ENCODE measurements around the gene CENPP. TPM values are rescaled to one million over a fixed set of nuclear protein-coding genes. Genes with fewer than 3 reads are reported as not detected.
"Not testable (repeated sequence)": the region's sequence is repeated elsewhere in the genome, so short reads cannot be mapped to it uniquely, and the experiment has no call there.

The CENPP gene
- total RNA-seq, 1 experiment from 2014 or later, result 6.3 TPM

DNA sequence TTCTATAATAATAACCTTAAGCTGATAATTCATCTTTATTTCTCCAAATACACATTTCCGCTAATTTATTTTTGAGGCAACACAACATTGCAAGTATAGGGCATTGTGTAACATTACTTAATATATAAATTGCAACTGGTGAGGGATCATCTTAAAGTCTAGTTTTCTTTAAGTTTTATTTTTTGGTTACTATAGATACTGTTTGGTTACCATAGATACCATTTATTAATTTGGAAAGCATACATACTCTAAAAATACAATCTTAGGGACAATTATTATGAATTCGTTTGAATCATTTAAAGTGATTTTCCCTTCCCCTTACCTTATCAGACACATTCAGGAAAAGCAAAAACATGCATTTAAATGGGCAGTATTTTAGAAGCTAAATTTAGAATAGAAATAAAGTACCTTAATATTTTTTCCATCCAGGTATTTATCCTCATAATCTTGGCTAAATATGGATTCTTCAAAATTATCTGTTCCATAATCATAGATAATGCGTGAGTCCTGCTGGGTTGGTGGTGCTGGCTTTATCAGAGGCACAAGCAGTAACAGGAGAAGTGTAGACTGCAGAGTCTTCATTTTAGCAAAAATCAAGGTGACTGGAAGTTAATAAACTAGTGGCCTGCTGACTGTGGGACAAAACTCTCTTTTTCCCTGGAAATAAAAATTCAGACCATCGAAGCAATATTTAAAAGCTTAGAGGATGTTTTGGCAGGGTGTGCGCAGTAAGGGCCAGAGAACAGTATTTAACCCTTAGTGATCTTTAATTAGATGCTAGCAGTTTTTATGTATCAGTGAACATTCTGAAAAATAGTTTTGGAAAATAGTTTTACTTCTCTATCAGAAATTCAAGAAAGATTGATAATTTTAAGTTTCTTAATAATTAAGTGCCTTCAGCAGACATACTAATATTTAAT lies 77.3 kb downstream of the CENPP start:
- DNase-seq (ENCODE audit: low read depth, low spot score), result no peak

DNA sequence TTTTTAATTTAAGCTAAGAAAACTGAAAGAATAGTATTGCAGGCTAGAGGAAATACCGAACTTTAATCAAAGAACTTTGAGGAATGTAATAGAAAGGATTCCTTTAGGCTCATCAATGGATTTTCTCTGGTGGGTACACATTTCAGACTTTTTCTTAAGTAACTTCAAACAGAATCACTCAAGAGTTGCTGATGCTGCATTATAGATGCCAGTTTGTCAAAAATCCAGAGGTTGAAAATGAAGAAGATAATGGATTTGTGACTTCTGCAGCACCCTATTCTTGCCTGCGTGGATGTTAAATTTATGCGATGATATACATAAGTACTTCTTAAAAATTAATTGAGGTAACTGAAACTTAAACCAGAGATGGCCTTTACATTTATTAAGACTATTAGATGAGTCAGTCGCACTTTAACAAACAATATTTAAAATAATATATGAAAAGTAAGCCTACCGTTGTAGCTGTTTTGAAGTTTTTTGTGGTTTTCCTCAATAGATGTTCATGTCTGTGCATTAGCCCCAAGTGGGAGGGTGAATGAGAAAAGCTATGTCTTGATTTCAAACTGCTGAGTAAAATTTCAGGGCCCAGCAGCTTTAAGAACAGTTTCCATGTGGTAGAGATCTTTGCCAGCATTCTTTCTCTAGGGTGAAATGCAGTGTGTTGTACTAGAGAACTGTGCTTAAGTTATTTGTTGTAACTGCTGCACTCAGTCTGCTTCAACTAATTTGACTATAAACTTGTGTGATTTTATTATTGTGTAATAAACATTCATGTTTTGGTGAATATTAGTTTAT lies 78.5 kb downstream of the CENPP start, which contains the start of gene OGN:
OGN (minus strand) TSS at position 537 of the 795 bp plus-strand sequence. CDS start 1,171 bp downstream, outside the sequence.
- in situ Hi-C loops (cut with HindIII; ENCODE audit: low pct_unique_long_range_greater_than_20kb, low sequenced_read_pairs), result no loop called here
- DNase-seq (ENCODE audit: low read depth, low spot score), result no peak

More for the DNA sequence above, 77.3 kb downstream of the CENPP start:
- in situ Hi-C loops (cut with HindIII; ENCODE audit: low pct_unique_long_range_greater_than_20kb, low sequenced_read_pairs), result no loop called here

DNA sequence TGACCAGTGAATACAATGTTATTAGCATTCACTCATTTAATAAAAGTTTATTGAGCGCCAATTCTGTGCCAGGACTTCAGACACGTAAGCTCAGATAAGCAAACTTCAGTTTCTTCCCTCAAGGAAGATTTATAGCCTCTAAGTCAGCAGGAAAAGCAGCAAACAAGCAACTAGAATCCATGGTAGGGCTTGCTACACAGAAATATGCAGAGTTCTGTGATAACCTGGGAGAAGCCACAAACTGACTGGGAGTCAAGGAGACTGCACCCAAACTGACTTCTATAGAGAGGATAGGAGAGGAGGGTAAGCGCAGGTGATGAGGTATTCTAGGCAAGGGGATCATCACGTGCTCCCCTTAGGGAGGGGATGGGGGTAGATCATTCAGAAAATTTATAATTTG lies 80.1 kb downstream of the CENPP start:
- in situ Hi-C loops (cut with HindIII; ENCODE audit: low pct_unique_long_range_greater_than_20kb, low sequenced_read_pairs), result no loop called here
- no peak for DNase-seq (ENCODE audit: low read depth, low spot score)

DNA sequence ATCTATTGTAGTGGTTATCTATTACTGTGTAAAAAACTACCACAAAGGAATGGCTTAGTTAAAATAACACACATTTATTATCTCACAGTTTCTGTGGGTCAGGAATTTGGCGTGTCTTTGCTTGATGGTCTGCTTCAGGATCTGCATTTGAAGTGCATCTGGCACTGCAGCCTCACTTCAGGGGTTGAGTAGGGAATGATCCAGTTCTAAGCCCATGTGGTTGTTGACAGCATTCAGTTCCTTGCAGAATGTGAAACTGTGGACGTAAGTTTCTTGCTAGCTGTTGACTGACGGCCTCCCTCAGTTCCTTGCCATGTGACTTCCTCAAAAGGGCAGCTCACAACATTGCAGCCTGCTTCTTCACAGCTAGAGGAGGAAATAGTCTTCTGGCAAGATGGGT lies 80.7 kb downstream of the CENPP start:
- peak; percentile 57 for DNase-seq (ENCODE audit: low read depth, low spot score)
- in situ Hi-C loops (cut with HindIII; ENCODE audit: low pct_unique_long_range_greater_than_20kb, low sequenced_read_pairs), result no loop called here

DNA sequence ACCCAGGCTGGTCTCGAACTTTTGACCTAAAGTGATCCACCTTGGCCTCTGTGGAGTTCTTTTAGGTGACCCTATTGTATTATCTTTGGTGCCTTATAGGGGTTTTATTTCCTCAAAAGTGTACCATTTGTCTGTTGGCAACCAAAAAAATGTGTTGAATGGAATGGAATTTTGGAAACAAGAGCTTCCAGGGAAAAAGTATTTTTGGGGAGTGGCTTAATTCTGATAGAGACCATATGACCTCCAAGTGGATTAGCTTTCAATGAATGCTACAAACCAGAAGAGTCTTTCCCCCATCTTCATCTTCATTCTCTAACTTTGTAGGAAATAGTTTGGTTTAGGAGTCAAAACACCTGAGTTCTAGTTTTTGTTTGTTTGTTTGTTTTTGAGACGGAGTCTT lies 82.1 kb downstream of the CENPP start:
- in situ Hi-C loops (cut with HindIII; ENCODE audit: low pct_unique_long_range_greater_than_20kb, low sequenced_read_pairs), result no loop called here
- no peak for DNase-seq (ENCODE audit: low read depth, low spot score)

DNA sequence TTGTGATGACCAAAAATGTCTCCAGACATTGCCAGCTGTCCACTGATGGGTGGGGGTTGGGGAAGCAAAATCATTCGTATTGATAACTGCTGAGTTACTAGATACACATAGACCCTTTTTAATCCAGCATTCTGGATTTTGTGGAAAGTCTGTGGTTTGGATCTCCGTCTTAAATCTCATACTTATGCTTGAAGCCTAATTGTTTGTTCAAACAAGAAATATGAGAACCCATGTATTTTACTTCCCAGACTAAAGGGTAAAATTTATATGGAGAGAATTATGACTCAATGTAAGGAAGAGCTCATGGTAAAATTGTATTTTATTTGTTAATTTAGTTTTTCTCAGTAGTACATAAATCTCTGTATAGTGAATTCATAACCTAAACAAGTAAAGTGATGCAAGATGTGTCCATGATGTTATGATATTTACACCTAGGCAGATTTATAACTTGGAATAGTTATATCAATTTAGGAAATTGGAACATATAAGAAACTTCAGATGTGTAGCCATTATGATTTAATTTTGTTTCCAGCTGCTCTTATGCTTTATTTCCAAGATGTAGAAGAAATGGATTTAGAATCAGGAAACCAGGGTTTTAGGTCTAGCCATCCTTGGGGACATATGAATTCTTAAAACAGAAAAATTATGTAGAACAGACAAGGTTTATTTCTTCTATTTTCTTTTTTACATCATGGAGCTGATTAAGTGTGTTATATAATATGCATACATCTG lies 83.2 kb downstream of the CENPP start:
- DNase-seq (ENCODE audit: low read depth, low spot score), result no peak
- in situ Hi-C loops (cut with HindIII; ENCODE audit: low pct_unique_long_range_greater_than_20kb, low sequenced_read_pairs), result no loop called here

DNA sequence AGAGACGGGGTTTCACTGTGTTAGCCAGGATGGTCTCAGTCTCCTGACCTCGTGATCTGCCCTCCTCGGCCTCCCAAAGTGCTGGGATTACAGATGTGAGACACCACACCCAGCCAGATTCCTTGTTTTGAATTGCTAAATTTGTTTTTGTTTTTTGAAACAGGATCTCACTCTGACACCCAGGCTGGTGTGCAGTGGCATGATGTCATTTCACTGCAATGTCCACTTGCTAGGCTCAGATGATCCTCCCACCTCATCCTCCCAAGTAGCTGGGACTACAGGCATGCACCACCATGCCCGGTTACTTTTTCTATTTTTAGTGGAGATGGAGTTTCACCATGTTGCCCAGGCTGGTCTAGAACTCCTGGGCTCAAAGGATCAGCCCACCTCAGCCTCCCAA lies 85.4 kb downstream of the CENPP start:
- in situ Hi-C loops (cut with HindIII; ENCODE audit: low pct_unique_long_range_greater_than_20kb, low sequenced_read_pairs); DNase-seq (ENCODE audit: low read depth, low spot score): not testable (repeated sequence)

DNA sequence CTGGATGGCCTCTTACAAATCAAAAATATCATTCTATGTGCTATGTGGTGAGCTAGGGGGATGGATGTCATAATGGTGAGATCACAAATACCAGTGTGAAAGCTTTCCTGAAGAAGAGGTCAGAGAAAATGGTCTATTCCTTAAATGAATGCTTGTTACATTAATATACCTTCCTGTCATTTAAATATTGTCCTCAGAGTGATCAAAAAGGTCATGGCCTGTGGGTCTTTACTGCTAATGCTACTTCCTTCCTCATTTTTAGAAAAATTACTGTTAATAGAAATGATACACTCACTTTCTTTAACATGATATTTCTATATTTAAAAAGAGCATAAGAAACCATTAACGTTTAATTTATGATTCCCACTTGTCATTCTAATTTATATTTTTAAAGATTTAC lies 88.8 kb downstream of the CENPP start:
- in situ Hi-C loops (cut with HindIII; ENCODE audit: low pct_unique_long_range_greater_than_20kb, low sequenced_read_pairs), result no loop called here
- no peak for DNase-seq (ENCODE audit: low read depth, low spot score)

DNA sequence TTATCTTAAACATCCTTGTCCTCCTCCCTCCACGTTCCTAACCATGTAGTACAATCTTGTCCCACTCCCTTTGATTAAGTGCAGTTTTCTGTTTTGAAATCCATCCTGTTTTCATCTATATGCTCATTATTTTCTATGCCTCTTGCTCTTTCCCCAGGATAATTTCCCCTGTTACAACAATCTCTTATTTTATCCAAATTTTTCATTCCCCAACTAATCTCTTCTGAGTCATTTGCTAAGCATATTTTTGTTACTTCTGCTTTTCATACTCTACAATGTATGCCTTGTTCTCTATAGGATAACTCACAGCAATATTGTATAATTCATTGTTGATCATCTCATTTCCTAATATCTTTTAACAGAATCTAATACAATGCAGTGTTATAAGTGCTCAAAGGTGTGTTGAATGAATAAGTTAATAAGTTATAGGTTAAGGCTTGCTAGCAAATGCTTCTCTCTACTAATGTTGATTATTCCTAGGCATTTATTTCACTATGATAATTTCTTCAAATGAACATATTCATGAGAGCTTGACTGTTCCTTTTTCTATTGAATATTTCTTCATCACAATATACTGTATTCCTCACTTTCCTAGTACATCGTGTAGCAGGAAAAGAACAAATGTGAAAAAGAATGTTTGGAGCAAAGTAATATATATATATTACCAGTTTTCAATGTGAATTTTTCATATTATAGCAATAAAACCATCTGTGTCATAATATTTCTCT lies 97.0 kb downstream of the CENPP start:
- in situ Hi-C loops (cut with HindIII; ENCODE audit: low pct_unique_long_range_greater_than_20kb, low sequenced_read_pairs), result no loop called here
- peak; percentile 36 for DNase-seq (ENCODE audit: low read depth, low spot score)

DNA sequence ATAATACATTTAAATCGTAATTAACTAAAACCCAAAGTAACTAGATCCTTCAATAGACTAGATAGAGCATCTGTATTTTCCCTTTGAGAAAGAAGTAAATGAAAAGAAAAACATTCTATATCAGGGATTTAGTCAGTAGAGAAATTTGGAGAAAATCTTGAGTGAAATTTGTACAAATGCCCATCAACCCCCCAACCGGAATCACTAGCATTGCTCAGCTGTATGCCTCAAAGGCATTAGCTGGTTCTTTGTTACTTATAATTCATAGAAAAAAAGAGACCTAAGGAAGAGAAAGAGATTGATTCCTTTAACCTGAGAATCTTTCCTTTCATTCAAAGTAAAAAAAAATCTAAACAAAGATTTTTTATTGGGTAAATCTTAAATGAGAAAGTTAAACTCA lies 97.9 kb downstream of the CENPP start:
- no peak for DNase-seq (ENCODE audit: low read depth, low spot score)

DNA sequence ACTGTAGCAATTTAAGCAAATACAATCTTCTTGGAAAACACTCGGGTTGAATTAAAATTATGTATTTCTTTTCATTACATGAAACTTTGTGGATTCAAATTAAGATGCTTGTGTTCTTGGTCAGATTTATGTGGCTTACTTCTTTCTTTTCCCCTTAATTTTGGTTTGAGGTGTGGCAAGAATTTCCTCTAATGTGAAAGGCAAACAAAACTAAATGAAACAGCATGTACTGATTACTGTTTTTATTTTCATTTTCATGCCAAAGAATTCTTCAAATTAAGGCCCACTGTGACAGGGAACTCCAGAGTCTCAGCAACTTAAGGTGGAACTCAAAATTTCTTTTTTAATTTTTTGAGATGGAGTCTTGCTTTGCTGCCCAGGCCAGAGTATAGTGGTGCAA lies 98.6 kb downstream of the CENPP start, which contains the start of gene OMD:
OMD (minus strand) TSS at position 132 of the 400 bp plus-strand sequence. CDS start 6,913 bp downstream, outside the sequence.
- DNase-seq (ENCODE audit: low read depth, low spot score), result no peak
- in situ Hi-C loops (cut with HindIII; ENCODE audit: low pct_unique_long_range_greater_than_20kb, low sequenced_read_pairs), result no loop called here

More for the DNA sequence above, 97.9 kb downstream of the CENPP start:
- in situ Hi-C loops (cut with HindIII; ENCODE audit: low pct_unique_long_range_greater_than_20kb, low sequenced_read_pairs), result no loop called here

DNA sequence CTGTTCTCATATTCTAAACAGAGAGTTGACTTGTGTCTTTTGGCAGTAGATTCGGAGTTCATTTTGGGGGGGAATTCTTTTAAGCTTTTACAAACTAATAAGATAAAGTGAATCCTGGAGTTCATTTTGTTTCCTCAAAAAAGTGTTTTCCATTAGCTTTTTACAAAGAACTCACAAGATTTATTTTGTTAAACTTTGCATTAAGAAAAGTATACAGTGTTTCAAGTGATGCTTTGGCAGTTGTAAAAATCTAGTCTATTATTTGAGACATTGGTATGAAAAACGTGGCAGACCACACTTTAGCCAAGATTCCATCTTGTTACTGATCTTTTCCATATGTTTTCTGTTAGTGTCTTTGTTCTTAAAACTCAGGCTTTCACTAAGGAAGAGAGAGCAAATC lies 99.7 kb downstream of the CENPP start:
- in situ Hi-C loops (cut with HindIII; ENCODE audit: low pct_unique_long_range_greater_than_20kb, low sequenced_read_pairs), result no loop called here
- no peak for DNase-seq (ENCODE audit: low read depth, low spot score)

DNA sequence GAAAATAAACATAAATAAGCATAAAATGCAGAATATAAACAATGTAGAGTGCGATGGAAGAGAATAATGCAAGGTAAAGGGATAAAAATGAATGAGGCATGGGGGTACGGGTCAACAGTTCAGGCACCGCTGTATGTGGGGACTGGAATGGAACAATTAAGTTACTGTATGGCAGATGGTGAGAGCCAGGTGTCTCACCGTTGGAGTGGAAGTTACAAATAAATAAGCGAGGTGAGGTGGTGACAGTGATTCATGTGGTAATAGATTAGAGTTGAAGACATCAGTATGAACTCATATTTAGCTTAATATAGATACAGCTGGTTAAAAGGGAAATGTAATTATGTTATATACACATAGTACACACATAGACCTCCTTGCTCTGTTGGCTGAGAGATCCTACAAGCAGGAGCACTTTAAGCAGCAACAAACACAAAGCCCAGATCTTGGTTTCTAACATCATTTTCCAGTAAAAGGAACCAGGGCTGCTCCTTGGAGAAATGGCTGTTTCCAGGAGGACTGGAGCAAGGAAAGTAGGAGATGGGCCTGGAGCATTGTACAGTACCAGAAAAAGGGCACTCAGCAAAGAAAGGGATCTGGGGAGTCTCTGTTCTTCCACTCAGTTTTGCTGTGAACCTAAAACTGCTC lies 100.9 kb downstream of the CENPP start:
- in situ Hi-C loops (cut with HindIII; ENCODE audit: low pct_unique_long_range_greater_than_20kb, low sequenced_read_pairs), result no loop called here
- no peak for DNase-seq (ENCODE audit: low read depth, low spot score)

DNA sequence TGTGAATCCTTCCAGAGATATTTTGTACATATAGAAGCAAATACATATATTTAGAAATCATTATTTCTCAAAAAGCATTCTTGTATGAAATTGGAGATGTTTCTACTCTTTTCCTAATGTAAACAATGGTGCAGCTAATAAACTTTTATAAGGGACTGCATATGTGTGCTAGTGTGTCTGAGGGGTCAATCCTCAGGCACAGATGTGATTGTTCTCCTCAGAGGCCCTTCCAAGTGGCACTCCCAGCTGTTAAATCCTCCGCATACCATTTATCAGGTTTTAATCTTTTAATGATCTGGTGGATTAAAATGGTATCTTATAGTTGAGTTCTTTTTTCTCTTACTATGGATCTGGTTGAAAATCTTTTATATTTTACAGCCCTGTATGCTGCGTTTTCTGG lies 104.1 kb downstream of the CENPP start:
- DNase-seq (ENCODE audit: low read depth, low spot score), result no peak
- in situ Hi-C loops (cut with HindIII; ENCODE audit: low pct_unique_long_range_greater_than_20kb, low sequenced_read_pairs), result no loop called here

DNA sequence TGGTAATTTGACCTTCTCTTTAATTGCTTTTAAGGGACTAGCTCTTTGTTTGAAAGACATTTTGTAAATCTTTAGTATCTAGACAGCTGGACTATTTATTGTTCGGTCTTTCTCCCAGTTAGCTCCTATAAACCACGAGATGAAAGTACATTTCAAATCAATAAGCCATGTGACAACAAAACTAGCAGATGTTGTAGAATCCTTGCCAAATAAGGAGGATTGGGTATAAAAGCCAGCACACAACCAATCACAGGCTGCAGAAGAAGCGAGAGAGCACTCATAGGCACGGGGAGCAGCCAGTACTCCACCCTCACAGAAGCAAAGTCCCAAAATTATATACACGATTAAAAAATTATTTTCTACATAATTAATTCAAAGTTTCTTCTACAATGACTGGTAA lies 106.6 kb downstream of the CENPP start:
- in situ Hi-C loops (cut with HindIII; ENCODE audit: low pct_unique_long_range_greater_than_20kb, low sequenced_read_pairs), result no loop called here
- DNase-seq (ENCODE audit: low read depth, low spot score), result no peak

DNA sequence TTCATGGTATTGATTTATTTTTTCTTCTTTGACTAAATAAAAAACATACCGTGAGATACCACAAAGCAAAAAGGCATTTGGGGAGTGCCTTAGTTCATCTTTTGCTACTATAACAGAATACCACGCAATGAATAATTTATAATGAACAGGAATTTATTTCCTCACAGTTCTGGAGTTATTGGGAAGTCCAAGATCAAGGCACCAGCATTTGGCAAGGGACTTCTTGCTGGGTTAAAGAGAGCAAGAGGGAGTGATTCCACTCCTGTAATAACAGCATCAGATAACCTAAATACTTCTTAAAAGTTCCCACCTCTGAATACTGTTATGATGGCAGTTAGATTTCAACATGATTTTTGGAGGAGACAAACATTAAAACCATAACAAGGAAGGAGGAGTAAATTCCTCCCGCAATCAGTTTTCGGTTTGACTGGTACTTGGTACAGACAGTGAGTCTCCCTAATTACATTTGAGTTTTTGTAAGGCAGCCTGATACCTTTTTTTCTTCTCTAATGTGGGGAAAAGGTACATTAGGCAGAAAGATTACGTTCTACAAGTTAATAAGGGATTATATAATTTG lies 107.3 kb downstream of the CENPP start:
- in situ Hi-C loops (cut with HindIII; ENCODE audit: low pct_unique_long_range_greater_than_20kb, low sequenced_read_pairs), result no loop called here
- no peak for DNase-seq (ENCODE audit: low read depth, low spot score)

All from SK-MEL-5 (cell line).